GM04504 (cell line): ENCODE measurements around the gene ZNF213.
A peak's percentile ranks its signal among the peaks of the same experiment; 100 is the strongest.

Experiments used
- DNase-seq: peaks from one replicate; pipeline ENCODE4 v3.0.0-alpha.2; 2012; ENCODE audit warnings: low read depth

The ZNF213 gene, protein sequence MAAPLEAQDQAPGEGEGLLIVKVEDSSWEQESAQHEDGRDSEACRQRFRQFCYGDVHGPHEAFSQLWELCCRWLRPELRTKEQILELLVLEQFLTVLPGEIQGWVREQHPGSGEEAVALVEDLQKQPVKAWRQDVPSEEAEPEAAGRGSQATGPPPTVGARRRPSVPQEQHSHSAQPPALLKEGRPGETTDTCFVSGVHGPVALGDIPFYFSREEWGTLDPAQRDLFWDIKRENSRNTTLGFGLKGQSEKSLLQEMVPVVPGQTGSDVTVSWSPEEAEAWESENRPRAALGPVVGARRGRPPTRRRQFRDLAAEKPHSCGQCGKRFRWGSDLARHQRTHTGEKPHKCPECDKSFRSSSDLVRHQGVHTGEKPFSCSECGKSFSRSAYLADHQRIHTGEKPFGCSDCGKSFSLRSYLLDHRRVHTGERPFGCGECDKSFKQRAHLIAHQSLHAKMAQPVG

DNA sequence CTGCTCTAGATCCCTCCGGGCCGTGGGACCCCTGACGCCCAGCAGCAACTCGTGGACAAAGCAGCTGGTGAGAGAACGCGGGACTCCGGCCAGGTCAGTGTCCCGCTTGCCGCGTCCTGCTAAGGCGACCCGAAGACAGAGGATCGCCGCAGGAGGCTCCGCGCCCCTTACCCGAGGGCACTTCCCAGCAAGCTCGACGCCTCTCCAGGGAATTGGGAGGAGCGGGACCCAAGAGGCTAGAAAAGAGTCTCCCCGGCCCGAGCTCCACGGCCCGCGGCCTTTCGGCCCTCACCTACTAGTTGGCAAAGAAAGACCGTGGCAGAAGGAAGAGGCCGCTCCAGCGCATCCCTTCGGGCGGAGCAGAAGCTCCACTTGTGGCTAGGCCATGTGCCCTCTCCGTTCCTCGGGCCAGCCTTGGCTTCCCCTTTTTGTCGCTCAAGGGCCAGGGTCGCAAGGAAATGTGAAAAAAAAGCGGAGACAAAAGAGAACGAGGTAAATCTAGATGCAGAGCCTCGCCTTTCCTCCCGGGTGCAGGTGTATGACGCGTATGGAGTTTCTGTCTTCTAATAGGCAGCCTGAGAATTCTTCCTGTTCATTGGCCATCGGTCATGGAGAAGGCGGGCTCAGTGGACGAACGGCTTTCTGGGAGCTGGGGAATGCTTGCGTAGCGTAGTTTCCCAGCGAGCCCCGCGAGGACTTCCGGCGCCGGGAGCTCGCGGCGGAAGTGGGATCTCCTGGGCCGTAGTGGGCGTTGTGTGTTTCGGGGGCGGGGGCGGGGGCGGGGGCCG is at the start of gene ZNF213:
TSS of gene ZNF213 (plus strand) at position 692 of the 788 bp plus-strand sequence. CDS start 2,252 bp downstream, outside the sequence.
- peak; percentile 98 for DNase-seq

DNA sequence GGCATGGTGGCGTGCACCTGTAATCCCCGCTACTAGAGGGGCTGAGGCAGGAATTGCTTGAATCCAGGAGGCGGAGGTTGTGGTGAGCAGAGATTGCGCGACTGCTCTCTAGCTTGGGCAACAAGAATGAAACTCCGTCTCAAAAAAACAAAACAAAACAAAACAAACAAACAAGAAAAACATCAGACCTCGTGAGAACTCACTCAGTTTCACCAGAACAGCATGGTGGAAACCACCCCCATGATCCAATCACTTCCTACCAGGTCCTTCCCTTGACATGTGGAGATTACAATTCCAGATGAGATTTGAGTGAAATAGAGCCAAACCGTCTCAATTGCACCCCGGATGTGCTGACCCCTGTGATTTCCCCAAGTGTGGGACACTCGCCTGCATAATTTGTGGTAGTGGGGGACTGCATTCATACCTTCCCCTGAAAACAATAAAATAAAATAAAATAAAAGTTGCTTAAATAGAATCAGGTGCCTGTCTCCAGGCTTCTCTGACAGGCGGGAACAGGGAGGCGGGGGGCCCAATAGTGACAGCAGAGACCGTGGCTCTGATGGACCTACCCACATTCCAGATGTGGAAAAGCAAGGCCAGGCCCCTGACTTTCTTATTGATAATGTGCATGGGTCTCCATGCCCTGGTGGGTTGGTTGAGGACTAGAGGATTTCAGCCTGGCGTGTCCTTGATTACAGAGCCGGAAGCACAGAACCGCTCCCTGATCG is 48.8 kb upstream of the ZNF213 start:
- DNase-seq: no peak

DNA sequence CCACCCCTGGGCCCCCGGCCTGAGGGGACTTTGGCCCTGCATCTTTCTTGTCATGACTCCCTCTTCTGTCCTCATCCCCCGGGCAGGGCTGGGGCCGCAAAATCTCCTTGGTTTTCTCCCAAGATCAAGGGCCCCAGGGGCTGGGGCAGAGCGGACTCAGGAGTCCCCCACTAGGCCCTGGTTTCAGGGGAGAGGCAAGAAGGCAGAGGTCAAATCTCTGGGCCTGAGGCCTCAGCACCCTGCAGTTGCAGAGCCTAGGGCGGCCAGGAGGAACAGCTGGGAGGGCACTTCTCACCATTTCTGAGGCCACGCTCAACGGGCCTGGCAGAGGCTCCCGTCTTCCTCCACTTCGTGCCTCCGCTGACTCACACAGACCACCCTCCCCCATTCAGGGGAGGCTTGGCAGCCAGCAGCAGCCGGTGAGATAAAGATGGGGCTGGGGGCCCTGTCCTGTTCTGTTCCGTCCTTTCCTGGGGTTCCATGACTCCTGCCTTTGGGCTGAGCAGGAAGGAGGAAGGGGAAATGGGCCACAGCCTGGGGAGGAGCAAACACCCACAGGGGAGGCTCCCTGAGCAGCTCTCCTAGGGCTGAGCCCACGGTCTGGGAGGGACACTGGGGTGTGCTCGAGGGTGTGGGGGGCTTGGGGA is 48.1 kb upstream of the ZNF213 start:
- no peak for DNase-seq

DNA sequence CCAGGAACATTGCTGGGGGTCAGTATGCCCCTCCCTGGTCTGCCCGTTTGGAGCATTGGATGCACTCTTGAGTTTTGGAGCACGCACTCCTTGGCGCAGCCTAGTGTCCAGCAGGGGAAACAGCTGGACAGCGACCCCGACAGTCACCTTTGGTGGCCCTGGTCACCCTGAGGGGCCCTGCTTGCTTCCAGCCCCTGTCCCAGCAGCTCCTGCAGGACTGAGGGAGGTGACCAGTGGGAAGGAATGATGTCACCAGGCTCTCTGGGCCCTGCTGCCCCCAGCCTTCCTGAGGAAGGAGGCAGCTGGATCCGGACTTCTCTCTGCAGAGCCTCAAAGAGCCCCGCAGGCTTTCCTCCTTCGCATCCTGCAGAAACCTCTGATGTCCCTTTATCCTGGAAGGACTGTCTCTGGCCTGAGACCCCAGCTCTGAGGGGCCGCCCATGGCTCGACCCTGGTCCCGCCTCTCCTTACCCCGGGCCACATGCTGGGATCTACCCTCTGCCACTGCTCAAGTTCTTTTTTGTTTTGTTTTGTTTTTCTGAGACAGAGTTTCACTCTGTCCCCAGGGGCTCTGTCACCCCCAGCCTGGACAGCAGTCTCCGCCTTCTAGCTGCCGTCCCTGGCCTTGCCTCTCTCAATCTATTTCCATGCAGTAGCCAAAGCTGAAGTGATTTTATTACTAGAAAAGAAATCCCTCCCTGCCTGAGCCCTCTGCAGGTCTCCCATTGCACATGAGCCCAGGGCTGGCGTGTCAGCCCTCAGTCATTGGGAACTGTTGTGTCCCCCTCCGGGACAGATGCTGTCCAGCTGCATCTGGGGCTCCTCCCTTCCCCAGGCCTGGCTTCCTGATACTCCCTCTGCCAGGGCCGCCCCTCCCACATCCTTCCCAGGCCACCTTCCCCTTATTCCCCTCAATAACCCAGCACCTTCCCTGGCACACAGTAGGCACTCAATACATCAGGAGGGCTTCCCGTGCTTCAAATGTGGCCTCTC is 47.3 kb upstream of the ZNF213 start:
- no peak for DNase-seq

DNA sequence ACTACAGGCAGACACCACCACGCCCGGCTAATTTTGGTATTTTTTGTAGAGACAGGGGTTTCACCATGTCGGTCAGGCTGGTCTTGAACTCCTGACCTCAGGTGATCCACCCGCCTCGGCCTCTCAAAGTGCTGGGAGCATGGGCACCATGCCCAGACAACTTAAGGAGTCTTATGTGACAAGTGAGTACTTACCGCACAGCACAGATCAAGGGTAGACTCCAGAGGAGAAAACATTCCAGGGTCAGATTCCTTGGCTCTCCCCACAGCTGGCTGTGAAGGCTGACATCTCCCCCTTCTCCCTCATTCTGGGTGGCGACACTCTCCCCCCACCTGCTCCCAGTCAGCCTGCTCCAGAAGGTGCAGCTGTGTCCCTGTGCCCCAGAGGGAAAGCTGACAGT is 46.4 kb upstream of the ZNF213 start:
- no peak for DNase-seq

DNA sequence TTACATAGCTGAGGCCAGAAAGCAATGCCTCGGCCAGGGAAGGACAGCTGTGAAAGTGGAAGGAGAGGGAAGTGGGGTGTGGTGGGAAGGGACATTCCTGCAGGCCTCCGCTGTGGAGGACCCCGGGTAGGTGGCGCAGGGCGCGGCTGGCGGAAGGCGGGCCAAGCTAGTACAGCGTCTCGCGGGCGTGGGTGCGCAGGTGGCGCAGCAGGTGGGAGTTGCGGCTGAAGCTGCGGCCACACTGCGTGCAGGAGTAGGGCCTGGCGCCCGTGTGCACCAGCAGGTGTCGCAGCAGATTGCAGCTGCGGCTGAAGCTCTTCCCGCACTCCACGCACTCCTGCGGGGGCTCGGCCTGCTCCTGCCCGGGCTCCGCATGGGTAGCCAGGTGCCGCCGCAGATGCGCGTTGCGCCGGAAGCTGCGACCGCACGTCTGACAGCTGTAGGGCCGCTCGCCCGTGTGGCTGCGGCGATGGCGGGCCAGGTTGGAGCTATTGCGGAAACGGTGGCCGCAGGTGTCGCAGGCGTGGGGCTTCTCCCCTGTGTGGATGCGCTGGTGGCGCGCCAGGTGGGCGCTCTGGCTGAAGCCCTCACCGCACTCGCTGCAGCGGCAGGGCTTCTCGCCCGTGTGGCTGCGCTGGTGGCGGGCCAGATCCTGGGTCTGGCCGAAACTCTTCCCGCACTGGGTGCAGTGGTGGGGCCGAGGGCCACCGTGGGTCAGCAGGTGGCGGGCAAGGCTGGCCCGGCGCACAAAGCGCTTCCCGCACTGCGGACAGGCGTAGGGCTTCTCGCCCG is 45.7 kb upstream of the ZNF213 start:
- DNase-seq: no peak

DNA sequence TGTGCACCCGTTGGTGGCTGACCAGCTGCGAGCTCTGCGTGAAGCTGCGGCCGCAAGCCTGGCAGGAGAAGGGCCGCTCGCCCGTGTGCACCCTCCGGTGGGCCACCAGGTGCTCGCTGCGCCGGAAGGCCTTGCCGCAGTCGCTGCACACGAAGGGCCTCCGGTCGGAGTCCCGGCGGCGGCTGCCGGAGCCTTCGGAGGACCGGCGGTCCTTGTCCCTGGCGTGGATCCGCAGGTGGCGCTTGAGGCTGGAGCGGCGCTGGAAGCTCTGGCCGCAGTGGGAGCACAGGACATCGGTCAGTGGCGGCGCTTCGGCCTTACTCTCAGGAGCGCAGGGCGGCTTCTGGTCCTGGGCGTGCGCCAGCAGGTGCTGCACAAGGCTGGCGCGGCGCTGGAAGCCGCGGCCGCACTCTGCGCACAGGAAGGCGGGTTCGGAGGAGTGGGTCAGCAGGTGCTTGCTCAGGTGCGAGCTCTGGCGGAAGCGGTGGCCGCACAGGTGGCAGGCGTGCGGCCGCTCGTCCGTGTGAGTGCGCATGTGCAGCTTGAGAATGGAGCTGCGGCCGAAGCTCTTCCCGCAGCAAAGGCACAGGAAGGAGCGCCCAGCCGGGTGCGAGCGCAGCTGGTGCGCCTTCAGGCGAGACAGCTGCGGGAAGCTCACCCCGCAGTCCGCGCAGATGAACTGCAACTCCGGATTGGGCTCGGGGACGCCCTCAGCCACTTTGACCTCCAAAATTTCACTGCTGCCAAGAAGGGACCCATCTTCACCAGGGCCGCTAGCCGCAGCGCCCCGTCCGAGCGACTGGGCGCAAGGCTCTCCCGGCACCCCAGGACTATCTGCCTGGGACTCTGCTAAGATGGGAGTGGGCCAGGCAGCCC is 44.9 kb upstream of the ZNF213 start:
- no peak for DNase-seq

DNA sequence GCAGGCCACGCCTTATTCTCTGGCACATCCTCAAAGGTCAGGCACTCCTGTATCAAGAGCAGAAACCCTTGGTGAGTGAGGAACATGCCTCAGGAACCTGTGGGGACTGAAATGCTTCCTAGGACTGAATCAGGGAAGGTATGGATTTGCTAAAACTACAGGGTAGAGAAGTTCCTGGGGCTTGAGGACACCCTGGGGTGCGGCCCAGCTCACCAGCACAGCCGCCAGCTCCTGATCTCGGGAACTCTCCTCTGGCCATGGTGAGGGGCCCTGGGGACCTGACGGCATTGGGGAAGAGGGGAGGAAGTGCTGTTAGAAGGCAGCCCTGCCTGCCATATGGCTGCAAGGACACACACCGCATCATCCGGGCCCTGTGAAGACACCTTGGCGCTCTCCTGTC is 43.3 kb upstream of the ZNF213 start:
- DNase-seq: no peak

DNA sequence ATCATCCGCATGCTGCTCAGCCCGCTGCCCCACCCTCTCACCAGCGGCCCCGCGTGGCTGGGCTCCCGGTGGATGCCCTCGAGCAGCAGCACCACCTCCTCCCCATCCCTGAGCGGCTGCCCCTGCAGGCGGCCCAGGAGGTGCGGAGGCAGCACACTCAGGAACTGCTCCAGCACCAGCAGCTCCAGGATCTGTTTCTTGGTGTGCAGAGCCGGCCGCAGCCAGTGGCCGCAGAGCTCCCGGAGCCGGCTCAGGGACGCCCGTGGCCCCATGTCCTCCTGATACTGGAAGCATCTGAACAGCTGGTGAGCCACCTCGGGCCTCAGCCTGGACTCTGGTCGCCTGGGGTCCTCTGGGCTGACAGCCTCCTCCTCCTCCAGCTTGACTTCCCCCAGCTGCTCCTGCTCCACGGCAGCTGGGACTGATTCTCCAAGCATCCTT is 42.3 kb upstream of the ZNF213 start:
- DNase-seq: no peak

DNA sequence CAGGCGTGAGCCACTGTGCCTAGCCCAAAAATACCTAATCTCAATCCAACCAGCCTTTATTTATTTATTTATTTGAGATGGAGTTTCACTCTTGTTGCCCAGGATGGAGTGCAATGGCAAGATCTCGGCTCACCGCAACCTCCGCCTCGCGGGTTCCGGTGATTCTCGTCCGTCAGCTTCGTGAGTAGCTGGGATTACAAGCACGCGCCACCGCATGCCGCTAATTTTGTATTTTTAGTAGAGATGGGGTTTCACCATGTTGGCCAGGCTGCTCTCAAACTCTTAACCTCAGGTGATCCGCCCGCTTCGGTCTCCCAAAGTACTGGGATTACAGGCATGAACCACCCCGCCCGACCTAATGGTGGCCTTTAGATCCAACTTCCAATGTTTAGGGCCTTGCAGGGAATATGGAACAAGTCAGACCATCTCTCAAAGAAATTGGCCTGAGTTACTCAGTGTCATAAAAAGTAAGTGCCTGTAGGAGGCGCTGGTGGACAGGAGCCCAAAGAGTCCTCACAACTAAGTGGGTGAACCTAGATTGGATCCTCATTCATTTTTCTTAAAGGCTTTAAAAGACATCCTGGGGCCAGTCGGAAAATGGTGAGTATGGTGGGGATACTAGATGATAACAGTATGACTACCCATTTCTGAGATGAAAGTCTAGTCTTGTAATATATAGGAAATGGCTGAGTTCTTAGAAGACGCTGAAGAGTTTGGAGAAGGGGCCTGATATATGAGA is 40.4 kb upstream of the ZNF213 start:
- DNase-seq: no peak

DNA sequence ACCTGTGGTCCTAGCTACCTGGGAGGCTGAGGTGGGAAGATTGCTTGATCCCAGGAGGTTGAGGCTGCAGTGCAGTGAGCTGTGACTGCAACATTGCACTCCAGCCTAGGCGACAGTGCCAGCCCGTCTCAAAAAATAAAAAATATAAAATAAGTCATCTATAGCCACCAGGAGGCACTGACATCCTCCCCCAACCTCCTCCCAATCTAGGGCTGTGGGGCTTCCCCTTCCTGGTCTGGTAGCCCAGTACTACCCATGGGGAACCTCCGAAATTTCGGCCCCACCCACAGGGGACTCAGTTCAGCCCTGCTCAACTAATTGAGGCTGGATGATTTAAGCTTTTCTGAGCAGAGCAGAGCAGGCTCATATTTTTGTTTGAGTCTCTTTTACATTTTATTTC is 39.0 kb upstream of the ZNF213 start:
- no peak for DNase-seq

DNA sequence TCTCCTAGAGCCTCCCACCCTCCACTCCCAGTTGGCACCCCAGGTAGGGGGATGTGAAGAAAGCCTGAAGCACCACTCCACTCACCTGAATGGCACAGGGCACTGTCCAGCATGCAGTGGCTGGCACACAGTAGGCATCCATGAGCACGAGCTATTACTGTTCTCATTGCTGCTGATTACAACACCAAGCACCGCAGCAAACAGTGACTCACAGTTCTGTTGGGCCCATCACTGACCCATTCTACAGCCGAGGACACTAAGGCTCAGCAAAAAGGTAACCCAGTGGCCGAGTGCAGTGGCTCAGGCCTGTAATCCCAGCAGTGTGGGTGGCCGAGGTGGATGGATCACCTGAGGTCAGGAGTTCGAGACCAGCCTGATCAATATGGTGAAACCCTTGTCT is 38.5 kb upstream of the ZNF213 start:
- no peak for DNase-seq

DNA sequence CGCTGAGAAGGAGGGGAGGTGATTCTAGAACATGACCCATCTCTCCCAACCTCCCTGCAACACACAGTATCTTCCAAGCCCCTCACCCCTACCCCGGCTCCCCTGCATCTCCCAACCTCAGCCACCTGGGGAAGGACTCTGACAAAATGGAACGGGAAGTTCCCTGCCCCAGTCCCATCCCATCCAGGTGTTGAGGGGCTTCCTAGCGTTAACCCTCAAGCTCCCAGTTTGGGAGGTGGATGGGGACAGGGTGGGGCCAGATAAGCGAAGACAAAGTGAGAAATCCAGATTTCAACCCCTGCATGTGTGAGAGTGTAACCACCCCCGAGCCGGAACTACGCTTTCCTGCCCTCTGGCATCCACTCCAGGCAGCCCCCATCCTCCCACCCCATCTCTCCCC is 37.6 kb upstream of the ZNF213 start:
- no peak for DNase-seq

DNA sequence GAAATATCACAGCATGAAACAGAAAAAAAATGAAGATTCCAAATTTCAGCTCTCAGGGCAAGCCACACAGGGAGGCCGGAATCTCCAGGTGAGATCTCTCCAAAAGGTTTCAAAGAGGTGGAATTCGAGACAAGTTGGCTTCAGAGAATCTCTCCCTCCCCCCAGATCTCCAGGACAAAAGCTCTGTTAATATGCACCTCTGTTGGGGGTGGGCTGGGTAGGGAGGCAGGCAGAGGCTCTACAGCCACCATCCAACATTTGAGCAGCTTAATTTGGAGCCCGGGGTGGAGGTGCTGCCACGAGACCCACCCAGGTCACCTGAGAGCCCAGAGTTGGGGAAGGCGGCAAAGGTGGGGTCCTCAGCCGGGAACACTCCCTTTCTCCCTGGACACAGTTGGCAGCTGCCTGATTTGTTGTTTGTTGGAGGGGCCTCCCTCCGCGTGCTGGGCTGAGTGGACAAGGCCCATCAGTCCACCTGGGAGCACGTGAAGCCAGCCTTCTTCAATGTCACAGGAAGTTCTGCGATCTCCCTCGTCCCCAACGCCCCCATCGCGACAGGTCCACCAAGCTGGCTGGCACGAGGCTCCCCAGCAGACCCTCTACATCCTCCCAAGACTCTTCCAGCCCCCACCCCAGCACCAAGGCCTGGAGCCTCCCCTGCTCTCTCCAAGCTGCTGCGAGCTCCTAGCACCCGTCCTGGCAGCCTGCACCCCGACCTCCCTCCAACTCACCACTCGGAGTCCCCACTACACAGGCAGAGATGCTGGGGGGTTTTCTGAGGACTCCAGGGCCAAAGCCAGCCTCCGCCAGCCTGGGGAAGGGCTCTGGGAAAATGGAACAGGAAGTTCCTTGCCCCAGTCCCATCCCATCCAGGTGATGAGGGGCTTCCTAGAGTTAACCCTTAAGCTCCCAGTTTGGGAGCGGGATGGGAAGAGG is 36.1 kb upstream of the ZNF213 start, which contains the start of gene ZSCAN10:
TSS of gene ZSCAN10 (minus strand) at position 836 of the 936 bp plus-strand sequence. CDS start 6,357 bp downstream, outside the sequence.
- DNase-seq: no peak

DNA sequence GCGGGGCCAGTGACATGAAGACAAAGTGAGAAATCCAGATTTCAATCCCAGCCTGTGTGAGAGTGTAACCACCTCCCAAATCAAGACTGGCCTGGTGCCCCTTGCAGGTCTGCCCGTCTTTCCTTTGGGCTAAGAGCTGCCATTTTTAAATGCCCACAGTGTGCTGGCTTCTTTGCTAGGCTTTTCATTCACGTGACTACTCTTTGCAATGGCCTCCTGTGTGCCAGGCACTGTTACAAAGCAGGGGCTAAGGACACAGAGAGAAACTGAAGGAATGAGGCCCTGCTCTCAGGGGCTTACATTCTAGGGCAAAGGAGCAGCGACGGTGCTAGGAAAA is 35.5 kb upstream of the ZNF213 start:
- DNase-seq: no peak

DNA sequence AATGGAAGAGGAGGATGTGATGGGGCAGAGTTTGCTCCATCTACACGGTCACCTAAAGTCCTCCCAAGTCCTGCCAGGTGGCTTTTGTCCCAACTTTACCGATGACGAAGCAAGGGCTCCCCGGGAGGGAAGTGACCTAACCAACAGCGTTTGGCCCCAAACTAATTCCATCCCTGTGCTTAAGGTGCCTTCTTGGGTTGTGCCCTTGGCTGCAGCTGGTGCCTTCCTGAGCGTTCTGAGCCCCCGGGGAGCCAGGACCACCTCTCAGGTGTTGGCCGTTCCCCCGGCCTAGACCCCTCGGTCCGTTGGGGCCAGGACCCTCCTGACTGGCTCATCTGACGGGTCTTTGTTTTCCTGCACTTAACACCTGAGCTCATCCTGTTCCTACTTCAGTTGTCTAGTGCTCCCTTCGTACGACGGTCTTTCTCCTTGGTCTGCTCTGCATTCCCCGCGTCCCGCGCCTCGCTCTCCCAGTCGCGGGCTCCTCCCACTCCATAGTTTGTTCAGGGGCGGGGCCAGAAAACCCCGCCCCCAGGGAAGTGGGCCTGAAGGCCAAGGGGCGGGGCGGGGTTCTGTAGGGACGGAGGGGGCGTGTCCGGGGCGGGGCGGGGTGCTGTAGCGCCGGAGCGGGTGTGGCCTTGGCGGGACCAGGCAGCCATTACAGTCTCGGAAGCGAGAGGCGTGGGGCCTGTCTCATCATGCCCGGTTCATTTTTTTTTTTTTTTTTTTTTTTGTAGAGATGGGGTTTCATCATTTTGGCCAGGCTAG is 34.9 kb upstream of the ZNF213 start:
- peak; percentile 55 for DNase-seq
